ENCODE data around the gene AFF3. TPM values are rescaled to one million over a fixed set of nuclear protein-coding genes. Genes with fewer than 3 reads are reported as not detected.

The AFF3 gene
- total RNA-seq, 4 donors from 2014 or later = 9.0 to 20.2 (median 14.5) TPM

DNA sequence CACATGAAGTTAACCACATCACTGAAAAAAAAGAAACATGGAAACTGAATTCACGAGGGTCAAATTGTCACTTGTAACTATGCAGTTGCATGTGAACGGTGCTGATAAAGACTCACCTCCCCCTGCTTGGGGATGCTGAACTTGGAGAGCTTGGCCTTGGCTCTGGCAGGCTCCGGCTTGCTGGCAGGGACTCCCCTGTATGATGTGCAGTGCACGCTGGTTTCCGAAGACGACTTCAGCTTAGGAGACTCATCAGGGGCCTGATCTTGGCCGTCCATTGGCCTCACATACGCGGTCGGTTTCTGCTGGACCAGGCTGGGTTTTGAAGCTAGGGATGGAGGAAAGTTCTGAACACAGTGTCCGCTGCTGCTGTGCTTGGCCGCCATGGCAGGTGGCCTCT, 135.9 kb downstream of the AFF3 start:
- in situ Hi-C loops (cut with MboI; ENCODE audit: low pct_ligation_motif_present in 1 of 4, low pct_unique_long_range_greater_than_20kb in 1 of 4, low sequenced_read_pairs in 3 of 4) (no loop called here), intact Hi-C loops (cut with DNase I; ENCODE audit: low total_unique reads) (no loop called here)
- peaks cover 0 to 22% (median 12%) of the 10 kb centered on the region in 4 donors for H3K4me1 ChIP-seq
- no peak overlapping the region for H3K4me3 ChIP-seq
- H3K27ac ChIP-seq = no peak overlapping the region
- DNase-seq = no peak
- no peaks in the 10 kb centered on the region for H3K36me3 ChIP-seq
- H3K9me3 ChIP-seq = no peaks in the 10 kb centered on the region
- TF ChIP-seq POLR2AphosphoS5 (IDR thresholded peaks at IDR 0.05) = no peak
- no peak for TF ChIP-seq POLR2A (IDR thresholded peaks at IDR 0.05)
- TF ChIP-seq, protein P1, sequence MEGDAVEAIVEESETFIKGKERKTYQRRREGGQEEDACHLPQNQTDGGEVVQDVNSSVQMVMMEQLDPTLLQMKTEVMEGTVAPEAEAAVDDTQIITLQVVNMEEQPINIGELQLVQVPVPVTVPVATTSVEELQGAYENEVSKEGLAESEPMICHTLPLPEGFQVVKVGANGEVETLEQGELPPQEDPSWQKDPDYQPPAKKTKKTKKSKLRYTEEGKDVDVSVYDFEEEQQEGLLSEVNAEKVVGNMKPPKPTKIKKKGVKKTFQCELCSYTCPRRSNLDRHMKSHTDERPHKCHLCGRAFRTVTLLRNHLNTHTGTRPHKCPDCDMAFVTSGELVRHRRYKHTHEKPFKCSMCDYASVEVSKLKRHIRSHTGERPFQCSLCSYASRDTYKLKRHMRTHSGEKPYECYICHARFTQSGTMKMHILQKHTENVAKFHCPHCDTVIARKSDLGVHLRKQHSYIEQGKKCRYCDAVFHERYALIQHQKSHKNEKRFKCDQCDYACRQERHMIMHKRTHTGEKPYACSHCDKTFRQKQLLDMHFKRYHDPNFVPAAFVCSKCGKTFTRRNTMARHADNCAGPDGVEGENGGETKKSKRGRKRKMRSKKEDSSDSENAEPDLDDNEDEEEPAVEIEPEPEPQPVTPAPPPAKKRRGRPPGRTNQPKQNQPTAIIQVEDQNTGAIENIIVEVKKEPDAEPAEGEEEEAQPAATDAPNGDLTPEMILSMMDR (IDR thresholded peaks at IDR 0.05) = no peak
- TF ChIP-seq EP300 (IDR thresholded peaks at IDR 0.05; ENCODE audit: low read depth) = no peak
- 83 to 95% methylated on average over 2 to 12 of the region's 12 CpGs for WGBS, 2 donors (ENCODE audit: low coverage in 1 of 2)
- no peaks in the 10 kb centered on the region for H3K27me3 ChIP-seq

DNA sequence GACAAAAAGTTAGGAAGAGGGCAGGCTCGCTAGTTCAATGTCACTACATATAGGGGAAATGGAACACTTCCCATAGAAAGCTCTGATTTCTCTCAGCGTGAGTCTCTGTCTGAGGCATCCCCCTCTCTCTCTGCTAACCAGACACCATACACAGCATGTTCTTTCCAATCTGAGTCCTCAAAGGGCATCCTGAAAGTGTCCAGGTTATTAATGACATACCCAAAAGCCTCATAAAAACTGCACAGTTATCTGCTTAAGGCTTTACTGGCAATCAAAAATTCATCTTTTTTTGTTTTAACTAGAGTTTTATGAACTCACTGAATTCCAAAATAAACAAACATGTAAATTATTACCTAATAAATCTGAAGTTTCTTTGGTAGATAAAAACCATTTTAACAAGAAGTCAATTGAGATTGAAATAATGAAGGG, 137.4 kb downstream of the AFF3 start:
- no peaks in the 10 kb centered on the region for H3K27me3 ChIP-seq
- TF ChIP-seq POLR2A (IDR thresholded peaks at IDR 0.05) (no peak), POLR2AphosphoS5 (IDR thresholded peaks at IDR 0.05) (no peak), EP300 (IDR thresholded peaks at IDR 0.05; ENCODE audit: low read depth) (no peak)
- TF ChIP-seq, protein P1 (IDR thresholded peaks at IDR 0.05) = no peak
- in situ Hi-C loops (cut with MboI; ENCODE audit: low pct_ligation_motif_present in 1 of 4, low pct_unique_long_range_greater_than_20kb in 1 of 4, low sequenced_read_pairs in 3 of 4) (no loop called here), intact Hi-C loops (cut with DNase I; ENCODE audit: low total_unique reads) (no loop called here)
- H3K9me3 ChIP-seq = no peaks in the 10 kb centered on the region
- no peaks in the 10 kb centered on the region for H3K36me3 ChIP-seq
- H3K4me3 ChIP-seq = no peak overlapping the region
- no peak for DNase-seq
- peaks cover 0 to 16% (median 8%) of the 10 kb centered on the region in 4 donors for H3K4me1 ChIP-seq
- WGBS, 2 donors (ENCODE audit: low coverage in 1 of 2) = 50 to 65% methylated on average over 1 to 2 of the region's 2 CpGs
- no peak overlapping the region for H3K27ac ChIP-seq

DNA sequence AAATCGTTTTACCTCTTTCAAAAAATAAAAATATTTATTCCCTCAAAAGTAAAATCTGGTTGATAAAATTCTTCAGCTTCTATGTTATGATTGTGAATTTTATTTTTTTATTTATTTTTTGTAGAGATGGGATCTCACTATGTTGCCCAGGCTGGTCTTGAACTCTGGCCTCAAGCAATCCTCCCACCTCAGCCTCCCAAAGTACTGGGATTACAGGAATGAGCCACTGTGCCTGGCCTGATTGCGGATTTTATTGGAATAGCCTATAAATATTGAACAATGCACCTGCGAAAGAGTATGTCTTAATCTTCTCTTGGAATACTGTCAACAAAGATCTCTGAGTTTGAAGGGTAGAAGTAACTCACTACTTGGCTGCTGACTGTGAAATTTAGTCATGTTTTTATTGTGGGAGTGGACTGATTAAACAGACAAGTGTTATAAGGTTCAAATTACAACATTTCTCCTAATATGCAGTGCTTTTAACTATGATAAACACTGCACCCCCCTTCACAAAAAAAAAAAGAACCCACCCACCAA, 138.0 kb downstream of the AFF3 start:
- no peak overlapping the region for H3K27ac ChIP-seq
- in situ Hi-C loops (cut with MboI; ENCODE audit: low pct_ligation_motif_present in 1 of 4, low pct_unique_long_range_greater_than_20kb in 1 of 4, low sequenced_read_pairs in 3 of 4) (no loop called here), intact Hi-C loops (cut with DNase I; ENCODE audit: low total_unique reads) (no loop called here)
- no peaks in the 10 kb centered on the region for H3K9me3 ChIP-seq
- H3K36me3 ChIP-seq = no peaks in the 10 kb centered on the region
- DNase-seq = no peak
- no peaks in the 10 kb centered on the region for H3K27me3 ChIP-seq
- WGBS, 2 donors (ENCODE audit: low coverage in 1 of 2) = 49 to 72% methylated on average over 3 of the region's 3 CpGs
- TF ChIP-seq, protein P1 (IDR thresholded peaks at IDR 0.05) = no peak
- TF ChIP-seq EP300 (IDR thresholded peaks at IDR 0.05; ENCODE audit: low read depth) (no peak), POLR2A (IDR thresholded peaks at IDR 0.05) (no peak), POLR2AphosphoS5 (IDR thresholded peaks at IDR 0.05) (no peak)
- peaks cover 0 to 10% (median 3%) of the 10 kb centered on the region in 4 donors for H3K4me1 ChIP-seq
- H3K4me3 ChIP-seq = no peak overlapping the region

DNA sequence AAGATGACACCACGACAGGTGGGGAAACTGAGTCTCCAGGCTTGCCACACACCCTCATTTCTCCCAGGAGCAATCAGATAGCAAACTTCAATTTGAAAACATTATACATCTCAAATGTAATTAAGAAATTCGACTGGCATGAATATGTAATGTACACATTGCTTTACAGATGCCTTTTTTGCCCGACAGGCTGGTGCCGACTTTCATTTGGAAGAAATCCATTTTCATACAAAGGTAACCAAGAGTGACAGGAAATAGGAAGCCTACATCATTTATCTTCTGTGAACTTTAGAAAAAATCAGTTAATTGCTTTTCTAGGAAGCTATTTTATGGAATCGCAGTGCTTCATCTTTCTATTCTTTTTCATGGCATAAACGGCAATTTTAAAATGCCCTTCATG, 140.3 kb downstream of the AFF3 start:
- intact Hi-C loops (cut with DNase I; ENCODE audit: low total_unique reads) = no loop called here
- 87 to 92% methylated on average over 5 to 6 of the region's 6 CpGs for WGBS, 2 donors (ENCODE audit: low coverage in 1 of 2)
- no peak overlapping the region for H3K27ac ChIP-seq
- TF ChIP-seq POLR2A (IDR thresholded peaks at IDR 0.05) = no peak
- TF ChIP-seq, protein P1 (IDR thresholded peaks at IDR 0.05) = no peak
- no peak for TF ChIP-seq POLR2AphosphoS5 (IDR thresholded peaks at IDR 0.05)
- TF ChIP-seq EP300 (IDR thresholded peaks at IDR 0.05; ENCODE audit: low read depth) = no peak
- no peaks in the 10 kb centered on the region for H3K9me3 ChIP-seq
- no peaks in the 10 kb centered on the region for H3K4me1 ChIP-seq
- no peak for DNase-seq
- H3K27me3 ChIP-seq = no peaks in the 10 kb centered on the region
- H3K36me3 ChIP-seq = no peaks in the 10 kb centered on the region
- in situ Hi-C loops (cut with MboI; ENCODE audit: low pct_ligation_motif_present in 1 of 4, low pct_unique_long_range_greater_than_20kb in 1 of 4, low sequenced_read_pairs in 3 of 4) = no loop called here
- H3K4me3 ChIP-seq = no peak overlapping the region
